Testis (tissue), 2 donors: ENCODE results near the gene HNF1A.

ENCODE experiments used
- POLR2A ChIP-seq: fragments of 450-650 bp; IDR thresholded peaks from one replicate; pipeline ENCODE4 v1.6.1; 2017; ENCODE audit warnings: antibody characterized with exemption, mild to moderate bottlenecking, moderate library complexity
- TF ChIP-seq, protein P1 (sequence below), 3 experiments: fragments of 450-650 bp in 2 of 3; fragments of 200-600 bp in 1 of 3; sonication (generic) in 1 of 3; IDR thresholded peaks; one replicate each; pipeline ENCODE4 v1.5.1; 2016 to 2019; ENCODE audit warnings: antibody characterized with exemption in 3 of 3, mild to moderate bottlenecking in 2 of 3, moderate library complexity in 1 of 3

DNA sequence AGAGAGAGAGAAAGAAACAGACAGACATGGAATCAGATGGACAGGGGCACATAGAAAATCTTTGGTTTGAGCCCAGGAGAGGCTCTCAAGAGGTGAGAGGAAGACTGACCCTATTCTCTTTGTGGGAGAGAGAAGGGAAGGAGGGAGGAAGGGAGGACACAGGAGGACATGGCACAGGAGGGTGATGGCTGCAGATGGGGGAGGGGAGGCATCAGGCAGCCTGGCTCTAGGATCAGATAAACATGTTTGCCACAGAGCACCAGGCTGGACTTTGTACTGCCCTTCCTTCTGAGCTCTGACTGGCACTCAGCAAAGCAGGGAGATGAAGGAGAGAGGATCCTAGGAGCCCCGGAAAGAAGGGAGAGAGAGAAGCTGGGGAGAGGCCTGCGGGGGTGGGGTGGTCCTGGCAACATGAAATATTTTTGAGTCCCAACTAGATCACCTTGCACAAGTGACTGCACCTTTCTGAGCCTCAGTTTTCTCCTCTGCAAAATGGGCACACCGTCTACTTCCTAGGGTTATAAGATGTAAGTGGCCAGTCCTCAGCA lies 6.1 kb downstream of the HNF1A start:
- TF ChIP-seq, protein P1, sequence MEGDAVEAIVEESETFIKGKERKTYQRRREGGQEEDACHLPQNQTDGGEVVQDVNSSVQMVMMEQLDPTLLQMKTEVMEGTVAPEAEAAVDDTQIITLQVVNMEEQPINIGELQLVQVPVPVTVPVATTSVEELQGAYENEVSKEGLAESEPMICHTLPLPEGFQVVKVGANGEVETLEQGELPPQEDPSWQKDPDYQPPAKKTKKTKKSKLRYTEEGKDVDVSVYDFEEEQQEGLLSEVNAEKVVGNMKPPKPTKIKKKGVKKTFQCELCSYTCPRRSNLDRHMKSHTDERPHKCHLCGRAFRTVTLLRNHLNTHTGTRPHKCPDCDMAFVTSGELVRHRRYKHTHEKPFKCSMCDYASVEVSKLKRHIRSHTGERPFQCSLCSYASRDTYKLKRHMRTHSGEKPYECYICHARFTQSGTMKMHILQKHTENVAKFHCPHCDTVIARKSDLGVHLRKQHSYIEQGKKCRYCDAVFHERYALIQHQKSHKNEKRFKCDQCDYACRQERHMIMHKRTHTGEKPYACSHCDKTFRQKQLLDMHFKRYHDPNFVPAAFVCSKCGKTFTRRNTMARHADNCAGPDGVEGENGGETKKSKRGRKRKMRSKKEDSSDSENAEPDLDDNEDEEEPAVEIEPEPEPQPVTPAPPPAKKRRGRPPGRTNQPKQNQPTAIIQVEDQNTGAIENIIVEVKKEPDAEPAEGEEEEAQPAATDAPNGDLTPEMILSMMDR (IDR thresholded peaks at IDR 0.05), result no peak
- no peak for TF ChIP-seq POLR2A
